Gastrocnemius medialis (tissue), 4 donors: Measurements from ENCODE around the gene UROC1.

Experiments used
- CTCF ChIP-seq, 5 experiments: fragments of 450-650 bp in 3 of 5; fragments of 200-600 bp in 2 of 5; sonication (generic) in 2 of 5; IDR thresholded peaks in 4 of 5; conservative IDR thresholded peaks in 1 of 5; 1 replicate in 4 of 5; 2 replicates in 1 of 5; pipeline ENCODE4 v1.5.1; 2016 to 2019; ENCODE audit warnings: antibody characterized with exemption in 5 of 5, mild to moderate bottlenecking in 3 of 5, moderate library complexity in 3 of 5
- POLR2A ChIP-seq, 2 donors: fragments of 450-650 bp; IDR thresholded peaks; one replicate each; pipeline ENCODE4 v1.6.1; 2017; ENCODE audit warnings: antibody characterized with exemption in 2 of 2, mild to moderate bottlenecking in 2 of 2, moderate library complexity in 2 of 2

- TF ChIP-seq CTCF (IDR thresholded peaks at IDR 0.05 in 4 of 5, conservative IDR thresholded peaks at IDR 0.05 in 1 of 5) (no peak), POLR2A (IDR thresholded peaks at IDR 0.05) (no peak)
Measured at GRCh38 chr3:126448136-126448892, 69.3 kb downstream of the UROC1 start.
